Common myeloid progenitor, CD34-positive (primary cell): ENCODE results near the gene SPPL2A.
"Not testable (repeated sequence)": the region's sequence is repeated elsewhere in the genome, so short reads cannot be mapped to it uniquely, and the experiment has no call there.

Source experiments
- CTCF ChIA-PET: fragments of 350-600 bp; sonication (Branson Sonifier 250); formaldehyde crosslinking; loops from one replicate; lab custom pipeline; 2021; ENCODE audit warnings: antibody characterized with exemption; lab: Charles Lee
- POLR2A ChIA-PET: fragments of 350-600 bp; sonication (Branson Sonifier 250); formaldehyde crosslinking; loops from one replicate; lab custom pipeline; 2021; ENCODE audit warnings: antibody characterized with exemption; lab: Charles Lee
- DNase-seq, 3 donors: peaks; one replicate each; pipeline versions ENCODE4 v3.0.0 to v3.0.0-alpha.2; 2013
- H3K27ac ChIP-seq, 2 experiments: 1 replicate in 1 of 2; 2 replicates in 1 of 2; pipeline ENCODE4 v1.7.0; 2013; ENCODE audit warnings: inconsistent platforms in 2 of 2, low read length in 2 of 2, mild to moderate bottlenecking in 2 of 2, low read depth in 1 of 2, moderate library complexity in 1 of 2; ENCODE audit not compliant: severe bottlenecking in 2 of 2, insufficient read depth in 1 of 2, poor library complexity in 1 of 2
- H3K27me3 ChIP-seq, 5 experiments: replicated peaks in 2 of 5; 1 replicate in 3 of 5; 2 replicates in 2 of 5; pipeline versions ENCODE4 v1.6.1 to v1.7.0; 2013; ENCODE audit warnings: low read length in 4 of 5, mild to moderate bottlenecking in 2 of 5, moderate library complexity in 2 of 5, inconsistent platforms in 1 of 5; ENCODE audit not compliant: insufficient read depth in 5 of 5, control insufficient read depth in 4 of 5
- H3K36me3 ChIP-seq, 4 experiments: 1 replicate in 2 of 4; 2 replicates in 2 of 4; pipeline versions ENCODE4 v1.6.1 to v1.7.0; 2013; ENCODE audit warnings: low read length in 3 of 4, control low read depth in 1 of 4, mild to moderate bottlenecking in 1 of 4; ENCODE audit not compliant: control insufficient read depth in 4 of 4, insufficient read depth in 4 of 4
- H3K4me1 ChIP-seq, 4 experiments: 1 replicate in 3 of 4; 2 replicates in 1 of 4; pipeline versions ENCODE4 v1.6.1 to v1.7.1; 2013; ENCODE audit warnings: low read length in 3 of 4, mild to moderate bottlenecking in 3 of 4, control low read depth in 1 of 4, inconsistent platforms in 1 of 4, moderate library complexity in 1 of 4; ENCODE audit not compliant: control insufficient read depth in 4 of 4, insufficient read depth in 4 of 4; ENCODE audit errors: control extremely low read depth in 1 of 4
- H3K4me3 ChIP-seq, 7 experiments: 1 replicate in 4 of 7; 2 replicates in 3 of 7; pipeline versions ENCODE4 v1.5.1 to v1.7.0; 2013; ENCODE audit warnings: mild to moderate bottlenecking in 7 of 7, low read length in 6 of 7, moderate library complexity in 6 of 7, inconsistent platforms in 2 of 7, low read depth in 2 of 7, control low read depth in 1 of 7; ENCODE audit not compliant: insufficient read depth in 4 of 7, control insufficient read depth in 1 of 7; ENCODE audit errors: extremely low read depth in 1 of 7
- H3K9me3 ChIP-seq, 5 experiments: 1 replicate in 4 of 5; 2 replicates in 1 of 5; pipeline versions ENCODE4 v1.6.1 to v1.7.1; 2013; ENCODE audit warnings: low read length in 4 of 5, mild to moderate bottlenecking in 2 of 5, inconsistent platforms in 1 of 5, low read depth in 1 of 5, moderate library complexity in 1 of 5; ENCODE audit not compliant: control insufficient read depth in 4 of 5, insufficient read depth in 2 of 5; ENCODE audit errors: control extremely low read depth in 1 of 5
- WGBS: methylation state at CpG from one replicate; pipeline ENCODE4 v1.1.5; 2013; ENCODE audit not compliant: insufficient coverage; 5-methylcytosine and 5-hydroxymethylcytosine counted together

Gene SPPL2A

GRCh38 chr15:50694634-50695165 is 70.8 kb downstream of the SPPL2A start:
- H3K9me3 ChIP-seq, H3K27ac ChIP-seq, H3K4me1 ChIP-seq, H3K27me3 ChIP-seq, H3K4me3 ChIP-seq, POLR2A ChIA-PET, DNase-seq, H3K36me3 ChIP-seq: not testable (repeated sequence)
- 97% methylated on average over 5 of the region's 9 CpGs for WGBS
- CTCF ChIA-PET = interaction anchor here (1.1 kb wide), 1 partner anchor 20 kb away, joined by 3 read pairs; no protein-coding TSS in a partner anchor

GRCh38 chr15:50687302-50687902 is 78.1 kb downstream of the SPPL2A start:
- Histone ChIP-seq H3K4me3 (peak overlapping the region in 6 of 7 experiments; percentile 79 to 99 (median 96)), H3K4me1 (peaks cover 4 to 31% (median 25%) of the 10 kb centered on the region in 4 experiments), H3K27me3 (no peaks in the 10 kb centered on the region), H3K36me3 (peaks cover 0 to 9% (median 3%) of the 10 kb centered on the region in 4 experiments), H3K9me3 (no peaks in the 10 kb centered on the region), H3K27ac (peak overlapping the region; percentile 85 to 93)
- 46% methylated on average over 10 of the region's 10 CpGs for WGBS
- ChIA-PET POLR2A (no interaction called here), CTCF (interaction anchor here (2.3 kb wide), 1 partner anchor 11 kb away, joined by 9 read pairs; no protein-coding TSS in a partner anchor)
- no peak for DNase-seq

GRCh38 chr15:50686469-50687301 is 78.8 kb downstream of the SPPL2A start, which contains the start of gene TRPM7:
TRPM7 (minus strand) TSS chr15:50686797; CDS start chr15:50686533, 264 bp downstream.
- H3K27ac ChIP-seq = peak within 1 kb of the TSS; percentile 87 to 93
- POLR2A ChIA-PET = interaction anchor here (1.0 to 1.2 kb wide), 2 partner anchors 15 to 332 kb away, joined by 3 to 4 read pairs; partner anchors contain the start of gene GABPB1

GRCh38 chr15:50685976-50686468 is 79.5 kb downstream of the SPPL2A start:
- H3K4me3 ChIP-seq = peak overlapping the region; percentile 57 to 99 (median 96)
- no peaks in the 10 kb centered on the region for H3K27me3 ChIP-seq
- 0% methylated on average over 30 of the region's 30 CpGs for WGBS
- peak overlapping the region; percentile 87 to 93 for H3K27ac ChIP-seq
- ChIA-PET POLR2A (interaction anchor here (1.0 to 1.2 kb wide), 2 partner anchors 14 to 331 kb away, joined by 3 to 4 read pairs; partner anchors contain the start of gene GABPB1), CTCF (interaction anchor here (2.3 kb wide), 1 partner anchor 10 kb away, joined by 9 read pairs; no protein-coding TSS in a partner anchor)
- H3K4me1 ChIP-seq = peaks cover 4 to 31% (median 25%) of the 10 kb centered on the region in 4 experiments
- no peaks in the 10 kb centered on the region for H3K9me3 ChIP-seq
- peaks cover 0 to 12% (median 5%) of the 10 kb centered on the region in 4 experiments for H3K36me3 ChIP-seq
- DNase-seq = peak; percentile 44 to 83 (median 80)

More at GRCh38 chr15:50686469-50687301, 78.8 kb downstream of the SPPL2A start, which contains the start of gene TRPM7:
- CTCF ChIA-PET = interaction anchor here (2.3 kb wide), 1 partner anchor 11 kb away, joined by 9 read pairs; no protein-coding TSS in a partner anchor
- Histone ChIP-seq H3K4me3 (peak within 1 kb of the TSS; percentile 57 to 99 (median 96)), H3K36me3 (peaks cover 0 to 9% (median 3%) of the 10 kb centered on the region in 4 experiments), H3K27me3 (no peaks in the 10 kb centered on the region), H3K4me1 (peaks cover 4 to 31% (median 25%) of the 10 kb centered on the region in 4 experiments), H3K9me3 (no peaks in the 10 kb centered on the region)
- DNase-seq = peak; percentile 87 to 96 (median 94)
- 0% methylated on average over 75 of the region's 80 CpGs for WGBS

GRCh38 chr15:50685191-50685975 is 80.1 kb downstream of the SPPL2A start:
- POLR2A ChIA-PET = no interaction called here
- Histone ChIP-seq H3K4me1 (peaks cover 4 to 31% (median 25%) of the 10 kb centered on the region in 4 experiments), H3K4me3 (peak overlapping the region; percentile 57 to 99 (median 96)), H3K9me3 (no peaks in the 10 kb centered on the region), H3K27ac (peak overlapping the region; percentile 87 to 93), H3K36me3 (peaks cover 0 to 12% (median 5%) of the 10 kb centered on the region in 4 experiments), H3K27me3 (no peaks in the 10 kb centered on the region)
- 49% methylated on average over 13 of the region's 22 CpGs for WGBS
- CTCF ChIA-PET = interaction anchor here (2.3 kb wide), 1 partner anchor 9 kb away, joined by 9 read pairs; no protein-coding TSS in a partner anchor
- DNase-seq = peak in 2 of 3 donors; percentile 7 to 21

- Histone ChIP-seq H3K4me3 (no peak overlapping the region), H3K27ac (no peak overlapping the region), H3K4me1 (peaks cover 4 to 19% (median 16%) of the 10 kb centered on the region in 4 experiments), H3K9me3 (no peaks in the 10 kb centered on the region), H3K36me3 (peaks cover 0 to 18% (median 5%) of the 10 kb centered on the region in 4 experiments), H3K27me3 (no peaks in the 10 kb centered on the region)
- ChIA-PET POLR2A (no interaction called here), CTCF (interaction anchor here (1.3 kb wide), 1 partner anchor 40 kb away, joined by 3 read pairs; no protein-coding TSS in a partner anchor)
- DNase-seq = no peak
Measured at GRCh38 chr15:50681467-50681866, 84.0 kb downstream of the SPPL2A start.
